GM19452 (cell line): Measurements from ENCODE around the gene NTRK2.

Experiments
- ATAC-seq: cut with Tn5 transposase; IDR thresholded peaks from one replicate; pipeline ENCODE4 v1.9.1; 2021; ENCODE audit not compliant: unreplicated experiment

Gene NTRK2

DNA sequence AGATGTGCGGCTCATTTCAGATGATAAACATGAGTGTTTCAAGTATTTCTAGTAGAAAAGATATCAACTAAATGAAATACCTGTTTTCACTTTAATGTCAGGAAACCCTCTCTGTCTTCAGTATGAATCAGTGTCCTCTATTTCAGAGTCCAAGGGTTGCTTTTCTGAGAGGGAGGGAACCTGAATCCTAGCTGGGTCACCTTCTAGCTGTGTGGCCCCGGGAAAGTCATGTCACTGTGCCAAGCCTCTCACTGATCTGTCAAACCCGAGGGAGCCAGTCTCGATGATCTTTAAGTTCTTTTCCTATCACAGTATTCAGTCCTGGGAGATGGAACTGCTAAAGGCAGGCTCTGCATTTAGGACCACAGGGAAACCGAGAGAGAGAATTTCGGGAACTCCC, 258.9 kb downstream of the NTRK2 start:
- ATAC-seq = no peak

DNA sequence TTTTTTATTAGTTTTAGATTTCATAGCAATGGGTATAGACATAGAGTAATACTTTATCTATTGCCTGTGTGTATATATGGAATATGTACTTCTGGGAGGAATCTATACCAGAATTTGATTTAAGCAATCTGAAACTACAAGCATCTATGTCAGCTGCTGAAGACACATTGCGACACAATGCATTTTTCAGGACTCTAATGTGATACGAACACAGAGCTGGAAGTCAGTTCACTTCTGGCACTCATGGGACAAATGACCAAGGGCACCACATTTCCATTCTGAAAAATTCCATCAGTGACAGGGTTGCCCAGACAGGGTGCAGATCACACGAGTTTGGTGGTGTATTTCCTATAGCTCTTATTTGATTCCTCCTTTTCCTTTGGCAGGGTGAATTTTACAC, 259.5 kb downstream of the NTRK2 start:
- no peak for ATAC-seq

- ATAC-seq = no peak
These were observed 263.5 kb downstream of the NTRK2 start for GRCh38 chr9:84932915-84933527.

DNA sequence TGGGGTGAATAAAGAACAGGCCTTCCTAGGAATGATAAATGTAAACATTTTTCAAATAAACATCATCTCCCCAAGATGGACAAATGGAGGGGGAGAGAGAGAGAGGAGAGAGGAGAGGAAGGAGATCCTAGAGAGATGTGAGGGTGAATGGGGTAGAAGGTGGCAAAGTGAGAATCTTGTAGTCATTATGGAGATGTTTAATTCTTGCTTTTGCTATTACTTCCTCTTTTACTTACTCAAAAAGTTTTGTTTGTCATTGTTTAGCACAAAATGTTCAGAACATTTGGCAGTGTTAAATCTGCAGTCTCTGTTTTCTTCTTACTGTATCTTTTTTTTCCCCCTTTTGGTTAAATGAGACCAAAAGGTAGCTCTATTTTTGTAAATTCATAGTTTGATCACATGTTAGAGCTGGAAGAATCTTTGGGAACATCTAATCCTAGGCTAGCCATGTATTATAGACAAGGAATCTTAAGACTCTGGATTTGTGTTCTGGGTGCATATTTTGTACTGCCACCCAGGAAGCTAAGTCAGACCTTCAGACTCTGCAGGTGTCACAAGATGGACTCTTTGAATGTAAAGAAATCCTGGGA, 266.1 kb downstream of the NTRK2 start:
- ATAC-seq = no peak

DNA sequence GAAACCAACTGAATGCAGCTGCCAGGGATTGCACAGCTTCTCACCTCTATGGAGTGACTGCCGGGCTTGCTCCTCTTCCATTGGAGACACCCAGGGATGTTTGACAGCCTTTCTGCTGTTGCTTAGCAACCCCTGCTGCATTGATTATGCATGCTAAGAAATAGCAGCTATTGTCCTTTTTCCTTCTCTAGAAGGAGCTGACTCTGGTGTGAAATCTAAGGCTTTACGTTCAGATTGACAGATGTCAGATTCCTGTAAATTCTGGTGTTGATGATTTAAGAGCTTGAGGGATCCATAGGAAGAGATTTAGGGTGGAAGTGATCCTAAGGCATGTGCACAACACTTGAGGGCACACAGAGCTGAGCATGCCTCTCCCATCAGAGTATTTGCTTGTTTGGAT, 267.7 kb downstream of the NTRK2 start:
- no peak for ATAC-seq

DNA sequence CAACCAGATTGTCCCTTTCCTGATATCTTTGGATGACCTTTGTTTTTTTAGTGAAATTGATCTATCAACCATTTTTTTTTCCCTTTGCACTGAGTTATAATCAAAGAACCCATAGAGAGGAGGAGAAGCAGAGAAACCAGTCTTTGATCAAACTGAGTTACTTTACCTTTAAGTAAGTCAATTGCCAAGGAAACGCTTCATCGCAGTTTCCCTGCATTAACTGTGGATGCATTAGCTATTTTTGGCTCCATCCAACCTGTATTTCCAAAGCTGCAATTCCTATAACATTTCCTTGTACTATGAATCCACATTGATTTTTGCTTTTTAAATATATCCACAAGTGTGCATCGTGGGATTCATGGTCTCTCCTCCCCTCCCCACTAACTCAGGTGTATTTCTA, 268.1 kb downstream of the NTRK2 start:
- no peak for ATAC-seq

GRCh38 chr9:84939774-84940173, 270.2 kb downstream of the NTRK2 start:
- no peak for ATAC-seq

DNA sequence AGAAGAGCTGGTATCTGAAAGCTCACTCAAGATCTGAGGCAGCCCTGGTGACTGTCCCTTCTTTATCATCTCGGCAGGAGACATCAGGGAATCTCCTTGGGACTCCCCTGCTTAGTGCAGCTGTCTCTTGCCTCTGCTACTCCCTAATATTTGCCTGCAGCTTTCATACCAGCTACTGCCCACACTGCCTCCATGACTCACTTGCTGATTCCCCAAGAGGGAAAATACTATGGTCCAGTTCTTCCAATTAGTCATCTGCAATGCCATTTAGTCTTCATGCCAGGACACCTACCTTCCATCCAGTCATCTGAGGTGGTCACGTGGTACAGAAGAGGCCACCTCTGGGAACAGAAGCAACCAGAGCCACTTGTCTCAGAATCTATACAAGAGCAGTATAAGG, 270.8 kb downstream of the NTRK2 start:
- no peak for ATAC-seq

DNA sequence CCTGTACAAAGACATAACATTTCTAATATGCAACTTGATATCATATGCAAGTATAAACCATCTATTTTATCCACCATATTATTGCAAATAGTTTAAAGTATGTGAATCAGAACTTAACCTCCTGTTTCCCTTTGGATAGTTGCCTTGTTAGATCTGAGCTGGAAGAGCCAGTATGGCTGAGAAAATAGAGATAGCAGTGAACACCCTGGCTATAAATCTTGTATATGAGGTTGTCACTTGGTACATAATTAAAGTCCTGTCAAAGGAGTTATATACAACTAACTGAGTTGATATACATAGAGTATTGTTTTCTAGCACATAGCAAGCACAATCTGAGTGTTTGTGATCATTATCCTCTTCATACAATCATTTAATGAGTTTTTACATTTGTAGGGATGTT, 272.3 kb downstream of the NTRK2 start:
- no peak for ATAC-seq

GRCh38 chr9:84943482-84944050, 274.0 kb downstream of the NTRK2 start:
- ATAC-seq = no peak

- no peak for ATAC-seq
These were observed 276.5 kb downstream of the NTRK2 start for GRCh38 chr9:84945878-84946538.

- no peak for ATAC-seq
These were observed 278.0 kb downstream of the NTRK2 start for GRCh38 chr9:84947412-84947972.

GRCh38 chr9:84949258-84949657, 279.7 kb downstream of the NTRK2 start:
- no peak for ATAC-seq

DNA sequence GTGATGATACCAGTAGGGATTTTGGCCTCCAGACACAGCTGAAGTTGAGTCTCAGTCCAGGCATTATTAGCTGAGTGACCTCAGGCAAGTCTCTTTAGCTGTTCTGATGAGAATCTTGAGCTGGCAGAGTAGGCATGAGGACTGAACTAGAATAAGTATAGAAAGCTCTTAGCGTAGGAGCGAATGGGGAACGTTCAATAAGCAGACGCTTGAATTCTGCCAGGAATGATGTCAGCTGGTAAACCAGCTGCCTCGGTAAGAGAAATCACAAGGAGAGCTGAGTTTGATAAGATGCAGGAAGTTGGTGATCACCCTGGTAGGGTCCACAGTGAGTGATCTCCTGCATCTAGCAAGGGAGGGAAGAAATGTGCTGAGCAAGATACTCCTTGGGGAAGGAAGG, 280.4 kb downstream of the NTRK2 start:
- no peak for ATAC-seq

DNA sequence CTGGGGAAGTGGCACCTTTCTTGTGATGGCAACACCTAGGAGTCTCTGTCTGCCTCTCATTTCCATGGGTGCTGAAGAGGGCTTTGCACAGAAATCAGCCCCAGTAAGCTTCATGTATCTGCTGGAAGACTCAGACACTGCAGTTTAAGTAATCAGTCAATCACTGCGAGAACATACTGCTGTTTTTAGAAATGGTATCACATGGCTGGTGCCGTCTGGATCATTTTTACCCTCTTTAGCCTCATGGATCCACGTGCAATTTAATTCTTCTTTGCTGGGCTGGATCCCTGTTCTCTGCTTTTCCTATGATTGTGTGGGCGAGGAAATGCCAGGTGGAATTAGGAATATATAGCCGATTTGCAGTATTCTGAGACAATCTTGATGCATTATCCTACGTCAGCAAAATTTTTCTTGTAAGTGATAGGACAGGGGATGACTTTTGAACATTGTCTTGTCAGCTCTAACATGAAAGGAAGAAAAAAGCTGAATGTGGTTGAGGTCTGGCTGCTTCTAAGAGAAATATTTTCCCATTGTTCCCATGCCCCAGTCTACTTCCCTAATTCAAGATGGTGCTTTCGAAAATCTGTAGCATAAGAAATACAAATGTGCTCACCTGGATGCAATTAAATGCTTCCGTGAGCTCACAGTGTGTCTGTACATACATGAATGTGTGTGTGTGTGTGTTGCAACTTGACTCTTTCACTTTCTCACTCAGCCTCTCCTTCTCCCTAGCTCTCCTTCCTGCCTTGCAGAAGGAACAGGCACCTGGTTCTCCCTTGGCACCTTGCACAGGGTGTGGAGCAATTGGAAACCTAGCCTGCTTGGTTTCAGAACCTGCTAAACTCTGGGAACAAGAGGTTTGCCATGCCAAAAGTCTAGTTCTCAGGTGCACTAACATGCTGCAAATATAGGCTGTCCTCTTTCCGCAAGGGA, 281.6 kb downstream of the NTRK2 start:
- no peak for ATAC-seq

GRCh38 chr9:84953252-84953773, 283.8 kb downstream of the NTRK2 start:
- ATAC-seq = no peak

- ATAC-seq = peak; percentile 92
These were observed 284.5 kb downstream of the NTRK2 start for GRCh38 chr9:84953797-84954705.

DNA sequence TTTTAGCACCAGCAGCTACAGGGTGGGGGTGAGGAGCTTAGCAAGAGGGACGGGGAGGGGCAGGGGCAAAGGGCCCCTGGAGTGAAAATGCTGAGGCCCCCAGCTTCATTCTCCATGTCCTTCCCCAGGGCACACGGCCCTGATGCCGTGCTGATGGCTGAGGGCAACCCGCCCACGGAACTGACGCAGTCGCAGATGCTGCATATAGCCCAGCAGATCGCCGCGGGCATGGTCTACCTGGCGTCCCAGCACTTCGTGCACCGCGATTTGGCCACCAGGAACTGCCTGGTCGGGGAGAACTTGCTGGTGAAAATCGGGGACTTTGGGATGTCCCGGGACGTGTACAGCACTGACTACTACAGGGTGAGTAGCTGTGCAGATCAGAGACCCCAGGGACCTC, 285.6 kb downstream of the NTRK2 start:
- no peak for ATAC-seq

- no peak for ATAC-seq
These were observed 286.4 kb downstream of the NTRK2 start for GRCh38 chr9:84955971-84956370.

GRCh38 chr9:84959339-84959738, 289.8 kb downstream of the NTRK2 start:
- no peak for ATAC-seq
